GM18907 (cell line): ENCODE measurements around the gene KIAA0513.

Experiments
- ATAC-seq: cut with Tn5 transposase; IDR thresholded peaks from one replicate; pipeline ENCODE4 v1.9.1; 2021; ENCODE audit warnings: mild to moderate bottlenecking, moderate library complexity; ENCODE audit not compliant: unreplicated experiment

Gene KIAA0513

DNA sequence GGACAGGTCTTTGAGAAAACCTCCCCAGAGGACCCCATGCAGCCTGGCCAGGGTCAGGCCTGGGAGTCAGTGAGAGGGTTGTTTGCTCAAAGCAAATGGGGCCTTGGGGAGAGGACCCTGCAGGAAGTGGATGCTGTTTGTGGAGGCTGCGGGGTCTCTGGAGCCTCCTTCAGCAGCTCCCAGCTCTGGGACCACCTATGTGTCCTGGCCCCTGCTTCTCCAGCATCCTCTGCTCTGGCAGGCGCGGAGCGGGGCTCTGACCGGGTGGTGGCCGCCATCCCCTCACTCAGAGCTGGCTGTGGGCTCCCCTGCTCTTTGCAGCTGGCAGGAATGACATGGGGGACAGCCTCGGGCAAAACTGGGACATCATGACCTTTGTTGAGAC, 114.5 kb downstream of the KIAA0513 start:
- no peak for ATAC-seq

DNA sequence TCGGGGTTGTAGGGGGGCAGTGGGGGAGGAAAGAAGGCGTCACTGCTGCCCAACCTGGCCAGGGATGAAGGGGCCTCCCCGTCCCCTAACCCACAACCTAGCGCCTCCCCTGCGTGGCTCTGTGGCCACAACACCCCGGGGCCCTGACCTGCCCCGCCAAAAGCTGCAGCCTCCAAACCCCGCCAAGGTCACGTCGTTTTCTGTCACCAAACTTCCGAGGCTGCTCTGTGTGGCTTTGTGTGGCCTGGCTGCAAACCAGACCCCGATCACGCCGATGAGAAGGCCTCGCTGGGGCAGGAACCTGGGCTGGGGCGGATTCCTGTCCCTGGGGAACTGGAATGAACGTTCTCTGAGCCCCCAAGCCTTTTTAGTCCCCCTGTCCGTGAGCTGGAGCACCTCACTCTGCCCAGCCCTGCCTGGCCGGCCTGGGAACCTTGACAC, 115.2 kb downstream of the KIAA0513 start:
- ATAC-seq = no peak
